Activated T-helper 1 cell treated with anti-CD3 and anti-CD28 coated beads, Interleukin-12 subunit alpha, Interleukin-12 subunit beta, Interleukin-2, Interleukin-4 antibody, amounts not matched to agents 30 ng/mL and 10 ng/mL and 1 ng/mL, durations not matched to agents 14 hours and 24 hours and 36 hours (primary cell): Measurements from ENCODE around the gene IP6K2. TPM values are rescaled to one million over a fixed set of nuclear protein-coding genes. Genes with fewer than 3 reads are reported as not detected.

Experiments used
- DNase-seq: peaks from one replicate; pipeline ENCODE4 v3.0.0; 2021; ENCODE audit warnings: low spot score
- H3K27ac Mint-ChIP-seq: one replicate; pipeline ENCODE4 v1.8.0; 2021; ENCODE audit warnings: mild to moderate bottlenecking, mixed read lengths
- H3K27me3 Mint-ChIP-seq: one replicate; pipeline ENCODE4 v1.8.0; 2022; ENCODE audit warnings: mild to moderate bottlenecking, moderate library complexity, mixed read lengths; ENCODE audit not compliant: insufficient read depth
- H3K36me3 Mint-ChIP-seq: one replicate; pipeline ENCODE4 v1.8.0; 2021; ENCODE audit warnings: low read depth, mixed read lengths
- H3K4me1 Mint-ChIP-seq: one replicate; pipeline ENCODE4 v1.8.0; 2021; ENCODE audit warnings: low read depth, mixed read lengths
- H3K4me3 Mint-ChIP-seq: one replicate; pipeline ENCODE4 v1.8.0; 2021; ENCODE audit warnings: mild to moderate bottlenecking, moderate library complexity, mixed read lengths
- H3K9me3 Mint-ChIP-seq: one replicate; pipeline ENCODE4 v1.8.0; 2021; ENCODE audit warnings: mixed read lengths
- intact Hi-C: fragments of 100-400 bp; cut with micrococcal nuclease; formaldehyde crosslinking; loops from one replicate; pipeline ENCODE4 v1.15.1; 2024
- total RNA-seq: library from RNA; stranded (reverse); gene quantifications from 2 replicates; pipeline ENCODE4 v1.2.3, GENCODE V29; 2022

IP6K2 gene
- total RNA-seq, 1 donor from 2014 or later, result 61.0 TPM

GRCh38 chr3:48663489-48664312 lies 53.3 kb downstream of the IP6K2 start:
- H3K27me3 Mint-ChIP-seq, result peaks cover 15% of the 10 kb centered on the region
- H3K36me3 Mint-ChIP-seq, result peaks cover 7% of the 10 kb centered on the region
- no peaks in the 10 kb centered on the region for H3K9me3 Mint-ChIP-seq
- peak overlapping the region; percentile 96 for H3K27ac Mint-ChIP-seq
- H3K4me3 Mint-ChIP-seq, result peak overlapping the region; percentile 95
- peaks cover 15% of the 10 kb centered on the region for H3K4me1 Mint-ChIP-seq
- intact Hi-C loops, result loop anchor here (1.0 to 2.0 kb wide), 7 partner anchors 7 to 190 kb away; partner anchors contain the start of genes IP6K2, NCKIPSD, PFKFB4 and SLC26A6
- DNase-seq, result peak; percentile 92

- Mint-ChIP-seq H3K4me3 (peak within 1 kb of the TSS; percentile 95), H3K27me3 (peaks cover 15% of the 10 kb centered on the region), H3K4me1 (peaks cover 15% of the 10 kb centered on the region), H3K27ac (peak within 1 kb of the TSS; percentile 96), H3K9me3 (no peaks in the 10 kb centered on the region), H3K36me3 (peaks cover 2% of the 10 kb centered on the region)
- DNase-seq, result peak; percentile 65
- intact Hi-C loops, result loop anchor here (1.0 kb wide), 2 partner anchors 54 to 190 kb away; partner anchors contain the start of gene IP6K2
Measured at GRCh38 chr3:48662753-48663488, 54.1 kb downstream of the IP6K2 start, which contains the start of gene CELSR3. CELSR3 (minus strand) TSS chr3:48662886; CDS start chr3:48662634, 252 bp downstream.

GRCh38 chr3:48662145-48662752 lies 54.8 kb downstream of the IP6K2 start:
- intact Hi-C loops, result no loop called here
- Mint-ChIP-seq H3K4me3 (peak overlapping the region; percentile 39), H3K36me3 (peaks cover 2% of the 10 kb centered on the region), H3K4me1 (peaks cover 15% of the 10 kb centered on the region), H3K27me3 (peaks cover 15% of the 10 kb centered on the region), H3K27ac (no peak overlapping the region), H3K9me3 (no peaks in the 10 kb centered on the region)
- DNase-seq, result no peak

- intact Hi-C loops, result no loop called here
- H3K4me3 Mint-ChIP-seq, result peak overlapping the region; percentile 39
- H3K4me1 Mint-ChIP-seq, result peaks cover 15% of the 10 kb centered on the region
- H3K9me3 Mint-ChIP-seq, result no peaks in the 10 kb centered on the region
- no peak overlapping the region for H3K27ac Mint-ChIP-seq
- H3K36me3 Mint-ChIP-seq, result peaks cover 2% of the 10 kb centered on the region
- peaks cover 15% of the 10 kb centered on the region for H3K27me3 Mint-ChIP-seq
- DNase-seq, result peak; percentile 79
Measured at GRCh38 chr3:48661501-48662144, 55.4 kb downstream of the IP6K2 start.

GRCh38 chr3:48660800-48661400 lies 56.1 kb downstream of the IP6K2 start:
- intact Hi-C loops, result no loop called here
- H3K4me1 Mint-ChIP-seq, result peaks cover 15% of the 10 kb centered on the region
- no peak overlapping the region for H3K4me3 Mint-ChIP-seq
- H3K27me3 Mint-ChIP-seq, result peaks cover 15% of the 10 kb centered on the region
- no peak overlapping the region for H3K27ac Mint-ChIP-seq
- no peak for DNase-seq
- no peaks in the 10 kb centered on the region for H3K9me3 Mint-ChIP-seq
- H3K36me3 Mint-ChIP-seq, result no peaks in the 10 kb centered on the region

GRCh38 chr3:48656841-48657281 lies 60.2 kb downstream of the IP6K2 start:
- H3K27me3 Mint-ChIP-seq, result peaks cover 6% of the 10 kb centered on the region
- peak overlapping the region; percentile 79 for H3K27ac Mint-ChIP-seq
- peaks cover 4% of the 10 kb centered on the region for H3K36me3 Mint-ChIP-seq
- no peaks in the 10 kb centered on the region for H3K9me3 Mint-ChIP-seq
- intact Hi-C loops, result loop anchor here (1.0 kb wide), 6 partner anchors 7 to 99 kb away; partner anchors contain the start of genes NCKIPSD, SLC26A6 and UQCRC1
- no peak for DNase-seq
- H3K4me3 Mint-ChIP-seq, result peak overlapping the region; percentile 76
- H3K4me1 Mint-ChIP-seq, result peaks cover 7% of the 10 kb centered on the region

- peak overlapping the region; percentile 89 for H3K27ac Mint-ChIP-seq
- intact Hi-C loops, result loop anchor here (1.0 kb wide), 6 partner anchors 8 to 98 kb away; partner anchors contain the start of genes NCKIPSD, SLC26A6 and UQCRC1
- DNase-seq, result peak; percentile 80
- peaks cover 7% of the 10 kb centered on the region for H3K4me1 Mint-ChIP-seq
- no peaks in the 10 kb centered on the region for H3K9me3 Mint-ChIP-seq
- H3K4me3 Mint-ChIP-seq, result peak overlapping the region; percentile 79
- peaks cover 4% of the 10 kb centered on the region for H3K36me3 Mint-ChIP-seq
- peaks cover 4% of the 10 kb centered on the region for H3K27me3 Mint-ChIP-seq
Measured at GRCh38 chr3:48656061-48656840, 60.8 kb downstream of the IP6K2 start.

- Mint-ChIP-seq H3K9me3 (no peaks in the 10 kb centered on the region), H3K36me3 (peaks cover 4% of the 10 kb centered on the region), H3K4me3 (peak overlapping the region; percentile 79), H3K27ac (peak overlapping the region; percentile 89), H3K4me1 (peaks cover 7% of the 10 kb centered on the region), H3K27me3 (peaks cover 2% of the 10 kb centered on the region)
- intact Hi-C loops, result loop anchor here (1.0 kb wide), 7 partner anchors 9 to 386 kb away; partner anchors contain the start of genes NCKIPSD, SLC26A6 and UQCRC1
- DNase-seq, result peak; percentile 41
Measured at GRCh38 chr3:48655606-48656005, 61.4 kb downstream of the IP6K2 start.

GRCh38 chr3:48655063-48655462 lies 62.0 kb downstream of the IP6K2 start:
- Mint-ChIP-seq H3K4me1 (peaks cover 7% of the 10 kb centered on the region), H3K9me3 (no peaks in the 10 kb centered on the region), H3K36me3 (peaks cover 4% of the 10 kb centered on the region), H3K27ac (peak overlapping the region; percentile 89), H3K4me3 (peak overlapping the region; percentile 75), H3K27me3 (peaks cover 2% of the 10 kb centered on the region)
- DNase-seq, result no peak
- intact Hi-C loops, result loop anchor here (1.0 kb wide), 1 partner anchor 386 kb away; no protein-coding TSS in a partner anchor

GRCh38 chr3:48652923-48653715 lies 63.9 kb downstream of the IP6K2 start:
- Mint-ChIP-seq H3K27me3 (peaks cover 2% of the 10 kb centered on the region), H3K4me3 (no peak overlapping the region), H3K36me3 (peaks cover 4% of the 10 kb centered on the region), H3K27ac (no peak overlapping the region), H3K9me3 (no peaks in the 10 kb centered on the region), H3K4me1 (peaks cover 7% of the 10 kb centered on the region)
- intact Hi-C loops, result no loop called here
- DNase-seq, result no peak

- DNase-seq, result no peak
- H3K27me3 Mint-ChIP-seq, result peaks cover 2% of the 10 kb centered on the region
- H3K36me3 Mint-ChIP-seq, result peaks cover 4% of the 10 kb centered on the region
- intact Hi-C loops, result no loop called here
- no peak overlapping the region for H3K4me3 Mint-ChIP-seq
- no peak overlapping the region for H3K27ac Mint-ChIP-seq
- H3K4me1 Mint-ChIP-seq, result peaks cover 7% of the 10 kb centered on the region
- H3K9me3 Mint-ChIP-seq, result no peaks in the 10 kb centered on the region
Measured at GRCh38 chr3:48651771-48652170, 65.2 kb downstream of the IP6K2 start.
